ENCODE data around the gene CRTC1.

DNA sequence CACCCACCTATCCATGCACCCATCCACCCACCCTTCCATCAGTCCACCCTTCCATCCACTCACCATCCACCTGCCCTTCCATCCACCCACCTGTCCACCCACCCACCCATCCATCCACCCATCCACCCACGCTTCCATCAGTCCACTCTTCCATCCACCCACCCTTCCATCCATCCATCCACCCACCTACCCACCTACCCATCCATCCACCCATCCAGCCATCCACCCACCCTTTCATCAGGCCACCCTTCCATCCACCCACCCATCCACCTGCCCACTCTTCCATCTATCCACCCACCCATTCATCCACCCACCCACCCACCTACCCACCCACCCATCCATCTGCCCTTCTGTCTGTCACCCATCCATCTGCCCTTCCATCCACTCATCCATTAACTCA lies 29.6 kb upstream of the CRTC1 start:
- TF ChIP-seq, protein P1, sequence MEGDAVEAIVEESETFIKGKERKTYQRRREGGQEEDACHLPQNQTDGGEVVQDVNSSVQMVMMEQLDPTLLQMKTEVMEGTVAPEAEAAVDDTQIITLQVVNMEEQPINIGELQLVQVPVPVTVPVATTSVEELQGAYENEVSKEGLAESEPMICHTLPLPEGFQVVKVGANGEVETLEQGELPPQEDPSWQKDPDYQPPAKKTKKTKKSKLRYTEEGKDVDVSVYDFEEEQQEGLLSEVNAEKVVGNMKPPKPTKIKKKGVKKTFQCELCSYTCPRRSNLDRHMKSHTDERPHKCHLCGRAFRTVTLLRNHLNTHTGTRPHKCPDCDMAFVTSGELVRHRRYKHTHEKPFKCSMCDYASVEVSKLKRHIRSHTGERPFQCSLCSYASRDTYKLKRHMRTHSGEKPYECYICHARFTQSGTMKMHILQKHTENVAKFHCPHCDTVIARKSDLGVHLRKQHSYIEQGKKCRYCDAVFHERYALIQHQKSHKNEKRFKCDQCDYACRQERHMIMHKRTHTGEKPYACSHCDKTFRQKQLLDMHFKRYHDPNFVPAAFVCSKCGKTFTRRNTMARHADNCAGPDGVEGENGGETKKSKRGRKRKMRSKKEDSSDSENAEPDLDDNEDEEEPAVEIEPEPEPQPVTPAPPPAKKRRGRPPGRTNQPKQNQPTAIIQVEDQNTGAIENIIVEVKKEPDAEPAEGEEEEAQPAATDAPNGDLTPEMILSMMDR (IDR thresholded peaks at IDR 0.05): no peak
- no peak for TF ChIP-seq POLR2A (IDR thresholded peaks at IDR 0.05)
